GM19240 (cell line): Measurements from ENCODE around the gene WDR90.

Experiments
- DNase-seq: peaks from one replicate; pipeline ENCODE4 v3.0.0; 2011; ENCODE audit warnings: low spot score; ENCODE audit not compliant: insufficient read length

Gene WDR90

DNA sequence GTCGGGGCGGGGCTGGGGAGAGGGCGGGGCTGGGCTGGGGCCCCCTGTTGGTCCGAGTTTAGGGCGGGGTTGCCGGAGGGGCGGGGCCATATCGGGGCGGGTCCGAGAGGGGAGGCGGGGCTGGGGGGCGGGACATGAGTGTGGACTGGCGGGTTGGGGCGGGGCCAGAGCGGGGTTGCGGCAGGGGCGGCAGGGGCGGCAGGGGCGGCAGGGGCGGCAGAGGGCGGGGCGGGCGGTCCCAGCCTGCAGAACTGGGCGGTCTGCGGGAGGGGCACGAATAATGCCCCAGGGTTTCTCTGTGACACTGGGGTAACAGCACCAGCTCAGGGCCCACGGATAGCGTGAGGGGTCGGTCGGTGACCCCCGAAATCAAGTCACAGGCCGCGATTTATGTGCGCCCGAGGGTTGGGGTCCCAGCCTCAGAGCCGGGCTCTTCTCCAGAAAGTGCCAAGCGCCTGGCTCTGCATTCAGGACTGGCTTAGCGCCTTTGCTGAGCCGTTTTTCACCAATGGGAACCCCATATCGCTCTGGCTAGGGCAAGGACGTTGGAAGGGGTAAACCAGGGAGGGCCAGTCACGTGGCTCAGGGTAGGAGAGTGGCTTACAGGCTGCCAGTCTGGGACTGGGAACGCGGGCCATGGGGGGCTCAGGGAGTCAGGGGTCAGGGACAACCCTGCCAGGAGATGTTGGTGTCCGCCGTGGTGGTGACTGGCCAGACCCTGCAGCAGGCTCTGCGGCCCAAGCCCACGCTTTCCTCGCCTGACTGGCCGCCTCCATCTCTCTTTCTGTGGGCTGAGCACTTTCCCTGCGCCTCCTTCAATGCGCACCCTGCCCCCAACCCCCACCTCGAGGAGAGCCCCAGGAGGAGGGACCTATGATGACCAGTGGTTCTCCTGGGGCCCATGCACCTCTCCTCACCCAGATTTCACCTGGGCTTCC is 11.8 kb upstream of the WDR90 start:
- DNase-seq: peak; percentile 98

DNA sequence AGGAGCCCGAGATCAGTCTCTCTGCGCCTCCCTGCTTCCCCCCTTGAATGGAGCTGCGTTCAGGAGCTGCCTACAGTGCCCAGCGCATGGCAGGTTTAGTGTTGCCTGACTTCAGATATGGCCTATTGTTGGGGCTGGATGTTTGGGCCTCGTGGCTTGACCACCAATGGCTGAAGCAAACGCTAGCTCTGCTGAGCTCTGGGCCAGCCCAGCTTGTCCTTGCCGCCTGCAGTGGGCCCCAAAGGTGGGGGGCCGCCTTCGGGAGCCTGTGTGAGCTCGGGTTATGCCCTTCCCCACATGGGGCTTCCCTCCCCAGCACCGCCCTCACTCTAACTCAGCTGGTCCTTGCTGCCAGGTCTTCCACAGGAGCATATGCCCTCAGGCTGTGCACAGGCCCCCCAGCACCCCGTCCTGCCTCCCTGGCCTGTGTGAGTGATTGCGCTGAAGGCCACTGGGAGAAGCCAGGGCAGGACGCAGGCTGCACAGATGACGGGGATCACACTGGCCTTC is 11.1 kb upstream of the WDR90 start:
- no peak for DNase-seq

DNA sequence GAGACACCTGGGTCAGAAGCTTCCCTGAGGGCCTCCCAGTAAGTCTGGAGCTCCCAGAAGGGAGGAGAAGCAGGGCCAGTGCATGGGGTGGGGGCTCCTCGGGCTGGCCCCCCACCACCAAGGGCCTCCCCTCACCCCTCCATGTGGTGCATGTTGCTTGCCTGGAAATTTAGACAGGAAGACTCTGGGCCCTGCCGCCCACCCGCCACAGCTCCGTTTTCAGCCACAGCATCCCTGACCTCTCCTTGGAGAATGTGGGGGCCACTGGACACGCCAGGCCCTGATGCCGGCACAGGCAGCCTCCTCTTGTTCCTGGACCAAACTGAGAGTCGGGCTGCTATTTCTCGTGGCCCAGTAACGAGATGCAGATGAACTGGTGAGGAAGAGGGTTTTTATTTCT is 10.3 kb upstream of the WDR90 start:
- no peak for DNase-seq

DNA sequence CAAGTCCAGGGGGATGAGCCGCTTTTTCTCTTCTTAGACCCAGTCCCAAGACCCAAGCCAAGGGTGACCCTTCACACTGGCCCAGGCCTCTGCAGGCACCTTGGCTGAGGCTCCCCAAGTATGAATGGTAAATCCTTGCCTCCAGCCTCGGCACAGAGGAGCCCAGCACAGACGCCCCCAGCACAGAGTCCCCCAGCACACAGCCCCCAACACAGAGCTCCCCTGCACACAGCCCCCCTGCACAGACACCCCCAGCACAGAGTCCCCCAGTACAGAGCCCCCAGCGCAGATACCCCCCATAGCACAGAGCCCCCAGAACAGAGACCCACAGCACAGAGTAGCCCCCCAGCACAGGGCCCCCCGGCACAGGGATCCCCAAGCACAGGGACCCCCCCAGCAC is 8.6 kb upstream of the WDR90 start:
- no peak for DNase-seq

DNA sequence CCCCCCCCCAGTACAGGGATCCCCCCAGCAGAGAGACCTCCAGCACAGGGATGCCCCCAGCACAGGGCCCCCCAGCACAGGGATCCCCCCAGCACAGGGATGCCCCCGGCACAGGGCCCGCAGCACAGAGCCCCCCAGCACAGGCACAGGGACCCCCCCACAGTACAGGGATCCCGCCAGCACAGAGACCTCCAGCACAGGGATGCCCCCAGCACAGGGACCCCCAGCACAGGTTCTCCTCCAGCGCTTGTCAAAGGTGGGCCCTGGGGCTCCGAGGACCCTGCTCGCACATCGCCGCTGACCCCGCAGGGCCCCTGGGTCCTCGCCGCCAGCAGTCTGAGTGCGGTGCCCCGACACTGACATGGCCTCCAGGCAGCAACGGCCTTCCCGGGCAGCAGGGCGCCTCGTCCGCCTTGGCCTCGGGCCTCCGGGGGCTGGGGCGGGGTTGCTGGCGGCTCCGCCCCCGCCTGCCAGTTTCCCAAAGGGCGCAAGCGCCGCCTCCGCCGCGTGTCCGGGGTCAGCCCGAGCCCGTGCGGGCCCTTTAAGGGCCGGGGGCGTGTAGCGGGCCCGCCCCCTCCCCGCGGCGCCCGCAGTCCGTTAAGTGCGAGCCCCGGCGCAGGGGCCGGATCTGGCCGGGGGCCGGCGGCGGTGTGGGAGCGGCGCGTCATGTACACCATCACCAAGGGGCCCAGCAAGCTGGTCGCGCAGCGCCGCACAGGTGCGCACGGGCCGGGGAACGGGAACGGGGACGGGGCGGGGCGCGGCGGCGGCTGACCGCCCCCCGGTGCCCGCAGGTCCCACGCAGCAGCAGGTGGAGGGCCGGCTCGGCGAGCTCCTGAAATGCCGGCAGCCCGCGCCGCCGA is 7.6 kb upstream of the WDR90 start, which contains the start of gene MCRIP2:
Gene MCRIP2 (plus strand): TSS at position 503 of the 863 bp plus-strand sequence. CDS start 164 bp downstream, at position 667.
- peak; percentile 70 for DNase-seq

DNA sequence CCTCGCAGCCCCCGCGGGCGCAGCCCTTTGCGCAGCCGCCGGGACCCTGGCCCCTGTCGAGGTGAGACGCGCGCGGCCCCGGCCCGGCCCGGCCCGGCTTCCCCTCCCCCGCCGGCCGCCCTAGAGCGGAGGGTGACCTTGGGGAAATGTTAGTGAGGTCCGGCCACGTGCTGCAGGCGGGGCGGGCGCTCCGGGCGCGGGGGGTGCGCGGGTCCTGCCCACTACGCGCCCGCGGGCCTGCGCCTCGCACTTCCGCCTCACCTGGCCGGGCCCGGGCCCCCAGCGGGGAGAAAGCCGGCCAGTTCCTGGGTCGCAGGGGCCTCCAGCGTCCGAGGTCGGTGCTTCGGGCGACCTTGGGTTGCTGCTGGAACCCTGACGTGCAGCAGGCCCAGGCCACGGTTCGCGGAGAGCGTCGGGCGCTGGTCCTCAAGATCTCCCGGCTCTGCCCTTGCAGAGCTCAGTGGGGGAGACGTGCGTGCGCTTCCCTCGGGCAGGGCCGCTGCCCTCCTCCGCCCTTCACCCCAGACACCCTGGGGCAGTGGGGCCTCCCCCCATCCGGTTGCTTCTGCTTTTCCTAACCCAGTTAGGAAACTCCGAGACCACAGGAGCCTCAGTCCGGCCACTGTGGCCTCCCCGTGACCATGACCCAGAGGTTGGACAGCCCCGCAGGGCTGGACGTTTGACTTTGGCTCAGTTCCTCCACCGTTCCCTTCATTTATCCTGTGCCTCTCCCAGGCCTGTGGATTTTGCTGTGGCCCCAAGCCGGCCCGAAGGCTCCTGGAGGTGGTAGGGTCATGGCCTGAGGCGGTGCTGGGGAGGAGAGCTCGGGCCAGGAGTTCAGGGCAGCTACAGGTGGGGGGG is 6.7 kb upstream of the WDR90 start:
- DNase-seq: no peak

DNA sequence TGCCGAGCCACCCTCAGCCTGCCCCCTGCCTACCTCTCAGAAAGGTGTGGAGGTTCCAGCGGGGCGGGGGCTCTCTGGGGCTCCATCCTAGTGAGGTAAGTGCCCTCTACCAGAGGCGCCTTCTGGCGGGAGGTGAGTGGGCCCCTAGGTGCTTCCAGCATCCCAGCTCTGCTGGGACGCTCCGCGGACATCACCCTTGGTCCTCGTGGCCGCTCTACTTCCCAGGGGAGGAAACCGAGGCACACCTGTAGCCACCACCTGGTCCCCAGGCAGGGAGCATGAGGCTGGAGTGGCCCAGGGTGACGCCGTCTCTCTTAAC is 6.2 kb upstream of the WDR90 start:
- no peak for DNase-seq

DNA sequence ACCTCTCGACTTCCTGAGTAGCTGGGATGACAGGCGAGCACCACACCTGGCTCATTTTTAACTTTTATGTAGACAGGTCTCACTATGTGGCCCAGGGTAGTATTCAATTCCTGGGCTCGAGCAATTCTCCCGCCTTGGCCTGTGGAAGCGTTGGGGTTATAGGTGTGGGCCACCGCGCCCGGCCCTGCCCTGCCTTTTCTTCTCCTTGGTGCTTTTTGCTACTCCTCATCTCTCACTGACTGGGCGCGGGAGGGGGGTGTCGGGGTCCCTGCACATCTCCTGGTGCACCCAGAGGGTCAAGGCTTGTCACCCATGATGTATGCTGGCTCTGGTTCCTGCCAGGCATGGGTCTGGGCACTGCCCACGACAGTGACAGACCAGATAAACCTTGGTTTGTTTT is 4.6 kb upstream of the WDR90 start:
- no peak for DNase-seq

DNA sequence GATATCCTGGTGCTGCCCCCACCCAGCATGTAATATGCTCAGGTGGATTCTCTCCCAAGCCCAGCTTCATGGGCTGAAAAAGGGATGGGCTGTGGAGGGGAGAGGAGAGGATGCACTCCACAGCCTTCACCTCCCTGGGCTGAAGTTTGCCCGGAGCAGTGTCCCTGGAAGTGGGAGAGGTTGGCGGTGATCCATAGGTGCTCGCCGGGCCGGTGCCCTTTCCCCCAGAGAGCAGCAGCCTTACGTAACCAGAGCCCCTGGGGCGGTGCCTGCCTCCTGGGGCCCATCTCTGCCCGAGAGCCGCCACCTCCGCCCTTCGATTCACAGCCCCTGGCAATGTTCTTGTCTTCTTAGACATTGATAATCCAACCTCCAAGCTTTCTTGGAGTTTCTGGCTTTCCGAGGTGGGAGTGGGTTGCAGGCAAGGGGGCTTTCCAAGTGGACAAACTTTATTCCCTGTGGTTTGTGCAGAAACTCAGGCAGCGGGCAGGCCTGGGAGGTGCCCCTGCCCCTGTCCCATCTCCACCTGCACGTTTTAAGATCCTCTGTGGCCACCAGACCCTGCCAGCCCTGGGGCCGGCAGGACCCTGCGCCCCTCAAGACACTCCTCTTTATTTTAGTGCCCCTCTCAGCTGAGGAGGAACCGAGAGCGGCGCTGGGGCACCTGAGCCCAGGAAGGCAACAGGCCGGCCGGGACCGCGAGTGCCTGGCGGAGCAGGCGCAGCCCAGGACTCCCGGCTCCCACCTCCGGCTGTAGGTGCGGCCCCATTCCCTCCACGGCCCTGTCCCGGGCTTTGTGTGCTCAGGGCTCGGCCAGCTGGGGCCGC is 3.1 kb upstream of the WDR90 start:
- no peak for DNase-seq

DNA sequence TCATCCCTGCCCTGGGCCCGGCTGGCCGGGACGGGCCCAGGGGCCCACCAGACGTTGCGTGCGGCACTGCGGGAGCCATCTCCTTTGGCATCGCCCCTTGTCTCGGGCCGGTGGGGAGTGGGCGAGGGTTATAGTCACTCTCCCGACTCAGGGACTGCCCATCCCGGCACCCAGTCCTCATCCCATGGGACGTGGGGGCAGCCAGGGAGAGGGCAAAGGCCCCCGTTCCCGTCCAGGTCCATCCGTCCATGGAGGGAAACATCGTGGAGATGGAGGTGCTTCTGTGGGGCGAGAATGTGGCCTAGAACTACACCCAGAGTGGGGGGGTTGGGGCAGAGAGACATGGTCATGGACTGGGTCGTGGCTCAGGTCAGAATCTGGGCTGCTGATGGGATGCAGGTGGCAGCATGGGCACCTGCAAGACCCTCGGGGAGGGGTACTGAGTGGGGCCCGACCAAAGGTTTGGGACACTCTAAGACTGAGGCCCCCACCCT is 2.4 kb upstream of the WDR90 start:
- DNase-seq: no peak

DNA sequence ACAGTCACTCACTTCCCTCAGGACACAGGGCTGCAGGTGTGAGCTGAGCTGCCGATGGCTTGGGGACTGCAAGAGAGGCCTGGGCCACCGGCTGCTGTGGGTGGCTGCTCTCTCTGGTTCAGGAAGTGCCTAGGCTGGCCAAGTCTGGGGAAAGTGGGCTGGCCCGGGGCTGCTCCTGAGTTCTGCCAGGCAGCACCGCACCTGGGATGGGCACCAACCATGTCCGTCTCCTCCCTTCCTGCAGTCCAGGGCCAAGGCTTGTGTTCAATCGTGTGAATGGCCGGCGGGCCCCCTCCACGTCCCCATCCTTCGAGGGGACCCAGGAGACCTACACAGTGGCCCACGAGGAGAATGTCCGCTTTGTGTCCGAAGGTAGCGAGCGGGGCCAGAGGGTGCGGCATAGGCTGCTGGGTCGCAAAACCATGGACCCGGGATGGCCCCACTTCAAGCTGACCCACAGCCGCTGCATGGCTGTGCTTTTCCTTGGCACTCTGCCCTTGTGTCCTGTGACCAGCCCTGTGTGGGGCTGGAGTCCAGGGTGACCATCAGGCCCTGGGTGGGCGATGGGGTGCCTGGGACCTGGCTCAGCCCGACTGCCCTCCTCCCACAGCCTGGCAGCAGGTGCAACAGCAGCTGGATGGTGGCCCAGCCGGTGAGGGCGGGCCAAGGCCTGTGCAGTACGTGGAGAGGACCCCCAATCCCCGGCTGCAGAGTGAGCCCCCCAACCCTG is 1.8 kb upstream of the WDR90 start:
- DNase-seq: no peak

DNA sequence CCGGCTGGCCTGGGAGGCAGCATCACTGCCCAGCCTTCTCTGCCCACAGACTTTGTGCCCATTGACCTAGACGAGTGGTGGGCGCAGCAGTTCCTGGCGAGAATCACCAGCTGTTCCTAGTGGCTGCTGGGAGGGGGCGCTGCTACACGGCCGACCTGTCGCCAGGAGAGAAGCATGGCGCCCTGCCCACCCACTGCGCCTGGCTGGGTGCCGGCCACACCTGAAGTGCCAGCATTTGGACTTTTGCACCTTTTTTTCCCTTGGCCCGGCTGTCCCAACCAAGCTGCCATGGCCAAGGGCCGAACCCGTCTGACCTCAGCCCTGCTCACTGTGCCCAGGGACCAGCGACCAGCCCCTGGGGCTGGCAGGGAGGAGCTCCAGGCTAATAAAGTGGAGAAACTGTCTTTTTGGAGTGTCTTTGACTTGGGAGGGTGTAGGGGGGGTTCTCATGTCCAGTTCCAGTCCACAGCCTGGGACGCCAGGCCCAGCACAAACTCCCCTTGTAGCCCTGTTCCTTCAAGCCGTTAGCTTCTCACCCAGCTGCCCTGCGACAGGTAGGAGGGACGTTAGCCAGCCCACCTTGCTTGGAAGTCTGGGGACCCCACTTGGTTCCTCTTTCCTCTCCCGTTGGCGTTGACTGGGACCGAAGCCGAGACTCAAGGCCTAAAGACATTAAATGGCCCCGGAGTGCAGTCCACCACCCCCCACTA is 939 bp upstream of the WDR90 start:
- DNase-seq: peak; percentile 76

DNA sequence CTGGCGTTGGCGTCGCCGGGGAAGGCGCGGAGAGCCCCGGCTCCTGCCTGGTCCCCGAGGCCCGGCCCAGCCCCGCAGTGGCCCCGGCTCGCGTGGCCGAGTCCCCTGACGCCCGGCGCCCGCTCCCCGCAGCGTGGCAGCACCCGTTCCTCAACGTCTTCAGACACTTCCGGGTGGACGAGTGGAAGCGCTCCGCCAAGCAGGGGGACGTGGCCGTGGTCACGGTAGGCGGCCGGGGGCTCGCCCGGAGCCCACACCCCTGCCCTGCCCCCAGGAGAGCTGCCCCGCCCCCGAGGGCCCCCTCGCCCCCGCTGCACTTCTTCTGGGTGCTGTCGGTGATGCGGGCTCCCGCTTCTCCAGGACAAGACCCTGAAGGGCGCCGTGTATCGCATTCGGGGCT is 466 bp downstream of the WDR90 start:
- DNase-seq: no peak

DNA sequence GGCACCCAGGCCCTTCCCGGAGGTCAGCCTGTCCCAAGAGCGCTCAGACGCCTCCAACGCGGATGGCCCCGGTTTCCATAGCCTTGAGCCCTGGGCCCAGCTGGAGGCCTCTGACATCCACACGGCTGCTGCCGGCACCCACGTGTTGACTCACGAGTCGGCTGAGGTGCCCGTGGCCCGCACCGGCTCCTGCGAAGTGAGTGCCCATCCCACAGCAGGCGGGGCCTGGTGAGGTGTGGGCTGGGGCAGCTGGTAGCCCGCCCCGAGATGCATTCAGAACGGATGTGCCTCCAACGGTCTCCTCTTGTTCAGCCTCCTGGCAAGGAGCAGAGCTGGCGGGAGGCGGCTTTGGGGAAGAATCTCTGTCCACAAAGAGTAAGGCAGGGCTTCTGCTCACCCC is 2.7 kb downstream of the WDR90 start:
- DNase-seq: no peak

DNA sequence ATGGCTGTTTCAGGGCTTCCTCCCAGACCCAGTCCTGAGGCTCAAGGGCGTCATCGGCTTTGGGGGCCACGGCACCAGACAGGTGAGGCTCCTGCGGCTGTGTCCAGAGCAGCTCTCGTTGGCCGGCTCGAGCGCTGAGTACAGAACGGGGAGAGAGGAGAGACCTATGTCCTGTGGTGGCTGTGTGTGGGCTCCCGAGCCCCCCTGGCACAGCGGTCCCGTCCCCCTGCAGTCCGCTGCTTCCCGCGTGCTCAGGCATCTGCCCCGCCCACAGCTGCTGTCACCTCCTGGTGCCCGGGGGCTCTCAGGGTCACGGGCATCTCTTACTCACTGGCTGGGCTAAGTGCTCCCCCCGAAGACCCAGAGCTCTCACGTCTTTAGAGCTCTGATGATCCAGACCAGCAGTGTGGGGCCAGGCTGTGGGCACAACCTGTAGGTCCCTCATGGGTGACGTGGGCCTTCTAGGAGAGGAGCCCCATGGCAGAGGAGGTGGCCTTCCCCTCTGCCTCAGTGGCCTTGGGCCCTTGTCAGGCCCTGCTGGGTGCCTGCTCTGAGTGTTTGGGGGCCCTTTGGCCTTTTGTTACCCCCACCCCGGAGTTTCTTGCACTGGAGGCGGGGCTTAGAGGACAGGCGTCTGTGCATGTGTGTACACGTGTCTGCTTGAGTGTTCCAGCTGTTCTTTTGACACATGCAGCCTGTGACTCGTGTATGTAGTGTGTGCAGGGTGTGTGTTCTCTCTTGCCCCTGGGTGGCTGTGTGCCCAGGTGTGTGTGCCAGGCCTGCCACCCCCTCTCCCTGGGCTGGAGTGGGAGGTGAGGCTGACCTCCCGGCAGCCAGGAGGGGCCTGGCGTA is 3.5 kb downstream of the WDR90 start:
- no peak for DNase-seq

DNA sequence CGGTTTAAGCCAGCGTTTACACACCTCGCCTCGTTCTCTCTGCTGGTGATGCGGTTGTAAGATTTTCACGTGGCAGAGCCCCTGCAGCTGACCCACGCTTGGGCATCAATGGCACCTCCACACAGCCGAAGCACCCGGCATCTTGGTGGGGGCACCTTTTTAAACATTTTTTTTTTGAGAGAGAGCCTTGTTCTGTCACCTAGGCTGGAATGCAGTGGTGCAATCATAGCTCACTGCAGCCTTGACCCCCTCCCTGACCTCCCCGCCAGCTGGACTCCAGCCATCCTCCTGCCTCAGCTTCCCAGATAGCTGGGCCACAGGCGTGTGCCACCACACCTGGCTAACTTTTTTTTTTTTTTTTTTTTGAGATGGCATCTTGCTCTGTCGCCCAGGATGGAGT is 4.9 kb downstream of the WDR90 start:
- no peak for DNase-seq

DNA sequence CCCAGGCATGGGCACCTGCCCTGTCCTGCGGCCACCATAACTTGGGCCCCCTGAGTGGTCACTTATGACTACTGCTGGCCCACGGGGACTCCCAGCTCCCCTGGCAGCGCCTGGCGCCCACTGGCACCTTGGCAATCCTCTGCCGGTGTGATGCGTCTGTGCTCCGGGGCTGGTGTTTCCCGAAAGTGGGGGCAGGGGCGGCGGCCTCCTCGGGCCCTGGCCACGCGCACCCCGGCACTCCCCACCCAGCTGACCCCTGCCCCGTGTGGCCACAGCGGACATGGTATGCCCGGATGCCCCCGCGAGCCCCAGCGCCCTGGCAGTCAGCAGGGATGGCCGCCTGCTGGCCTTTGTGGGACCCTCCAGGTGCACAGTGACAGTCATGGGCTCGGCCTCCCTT is 8.3 kb downstream of the WDR90 start:
- no peak for DNase-seq
